GM12801 (cell line): ENCODE measurements around the gene PNLDC1.

ENCODE experiments used
- TF ChIP-seq, protein P1 (sequence below): IDR thresholded peaks from one replicate; pipeline ENCODE4 v1.5.1; 2011; ENCODE audit warnings: control low read depth; ENCODE audit not compliant: insufficient read length; ENCODE audit errors: extremely low read depth

PNLDC1 gene

GRCh38 chr6:159833997-159834603 lies 34.0 kb downstream of the PNLDC1 start:
- TF ChIP-seq, protein P1, sequence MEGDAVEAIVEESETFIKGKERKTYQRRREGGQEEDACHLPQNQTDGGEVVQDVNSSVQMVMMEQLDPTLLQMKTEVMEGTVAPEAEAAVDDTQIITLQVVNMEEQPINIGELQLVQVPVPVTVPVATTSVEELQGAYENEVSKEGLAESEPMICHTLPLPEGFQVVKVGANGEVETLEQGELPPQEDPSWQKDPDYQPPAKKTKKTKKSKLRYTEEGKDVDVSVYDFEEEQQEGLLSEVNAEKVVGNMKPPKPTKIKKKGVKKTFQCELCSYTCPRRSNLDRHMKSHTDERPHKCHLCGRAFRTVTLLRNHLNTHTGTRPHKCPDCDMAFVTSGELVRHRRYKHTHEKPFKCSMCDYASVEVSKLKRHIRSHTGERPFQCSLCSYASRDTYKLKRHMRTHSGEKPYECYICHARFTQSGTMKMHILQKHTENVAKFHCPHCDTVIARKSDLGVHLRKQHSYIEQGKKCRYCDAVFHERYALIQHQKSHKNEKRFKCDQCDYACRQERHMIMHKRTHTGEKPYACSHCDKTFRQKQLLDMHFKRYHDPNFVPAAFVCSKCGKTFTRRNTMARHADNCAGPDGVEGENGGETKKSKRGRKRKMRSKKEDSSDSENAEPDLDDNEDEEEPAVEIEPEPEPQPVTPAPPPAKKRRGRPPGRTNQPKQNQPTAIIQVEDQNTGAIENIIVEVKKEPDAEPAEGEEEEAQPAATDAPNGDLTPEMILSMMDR: no peak

DNA sequence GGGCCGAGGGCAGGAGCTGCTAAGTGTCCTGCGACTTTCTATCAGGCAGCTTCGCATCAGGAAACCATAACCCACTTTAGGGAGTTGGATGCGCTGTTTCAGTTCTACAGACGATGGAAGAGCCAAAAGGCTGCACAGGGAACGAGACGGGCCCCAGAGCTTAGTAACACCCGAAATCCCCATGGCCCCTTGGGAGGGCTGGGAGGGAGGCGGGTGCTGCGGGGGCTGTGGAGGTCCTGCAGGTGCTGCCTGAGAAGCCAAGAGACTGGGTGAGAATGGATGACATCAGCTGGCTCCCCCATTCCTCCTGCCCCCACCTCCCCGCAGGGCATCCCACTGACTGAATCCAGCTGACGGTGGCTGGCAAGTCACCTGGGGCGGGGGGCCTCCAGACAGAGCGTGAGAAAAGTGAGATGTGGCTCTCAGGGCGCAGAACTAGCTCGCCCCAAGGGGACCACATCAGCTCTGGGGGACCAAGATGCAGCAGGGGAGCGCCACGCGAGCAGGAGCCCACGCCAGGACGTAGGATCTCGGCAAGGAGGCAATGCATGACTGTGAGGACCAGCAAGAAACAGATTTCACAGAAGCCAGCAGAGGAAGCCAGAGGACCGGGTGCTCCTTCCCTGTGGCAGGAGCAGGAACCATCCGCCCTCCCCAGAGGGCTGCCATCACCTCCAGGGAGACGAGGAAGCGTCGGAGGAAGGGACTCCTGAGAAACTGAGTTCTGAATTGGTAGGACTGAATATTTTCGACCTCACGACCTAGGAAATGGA lies 36.8 kb downstream of the PNLDC1 start:
- TF ChIP-seq, protein P1: no peak

DNA sequence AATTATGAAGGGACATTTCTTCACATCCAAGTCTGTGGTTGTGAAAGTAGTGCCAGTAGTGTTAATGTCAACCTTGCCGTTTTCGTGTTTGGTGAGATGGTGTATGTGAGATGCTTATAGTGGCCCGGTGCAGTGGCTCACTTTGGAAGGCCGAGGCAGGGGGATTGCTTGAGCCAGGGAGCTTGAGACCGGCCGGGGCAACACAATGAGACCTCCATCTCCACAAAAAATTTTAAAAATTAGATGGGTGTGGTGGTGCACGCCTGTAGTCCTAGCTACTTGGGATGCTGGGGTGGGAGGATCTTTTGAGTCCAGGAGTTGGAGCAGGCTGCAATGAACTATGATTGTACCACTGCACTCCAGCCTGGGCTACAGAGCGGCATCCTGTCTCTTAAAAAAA lies 37.4 kb downstream of the PNLDC1 start:
- TF ChIP-seq, protein P1: no peak

GRCh38 chr6:159838020-159838744 lies 38.1 kb downstream of the PNLDC1 start:
- TF ChIP-seq, protein P1: no peak

GRCh38 chr6:159842035-159842434 lies 42.0 kb downstream of the PNLDC1 start:
- TF ChIP-seq, protein P1: no peak

DNA sequence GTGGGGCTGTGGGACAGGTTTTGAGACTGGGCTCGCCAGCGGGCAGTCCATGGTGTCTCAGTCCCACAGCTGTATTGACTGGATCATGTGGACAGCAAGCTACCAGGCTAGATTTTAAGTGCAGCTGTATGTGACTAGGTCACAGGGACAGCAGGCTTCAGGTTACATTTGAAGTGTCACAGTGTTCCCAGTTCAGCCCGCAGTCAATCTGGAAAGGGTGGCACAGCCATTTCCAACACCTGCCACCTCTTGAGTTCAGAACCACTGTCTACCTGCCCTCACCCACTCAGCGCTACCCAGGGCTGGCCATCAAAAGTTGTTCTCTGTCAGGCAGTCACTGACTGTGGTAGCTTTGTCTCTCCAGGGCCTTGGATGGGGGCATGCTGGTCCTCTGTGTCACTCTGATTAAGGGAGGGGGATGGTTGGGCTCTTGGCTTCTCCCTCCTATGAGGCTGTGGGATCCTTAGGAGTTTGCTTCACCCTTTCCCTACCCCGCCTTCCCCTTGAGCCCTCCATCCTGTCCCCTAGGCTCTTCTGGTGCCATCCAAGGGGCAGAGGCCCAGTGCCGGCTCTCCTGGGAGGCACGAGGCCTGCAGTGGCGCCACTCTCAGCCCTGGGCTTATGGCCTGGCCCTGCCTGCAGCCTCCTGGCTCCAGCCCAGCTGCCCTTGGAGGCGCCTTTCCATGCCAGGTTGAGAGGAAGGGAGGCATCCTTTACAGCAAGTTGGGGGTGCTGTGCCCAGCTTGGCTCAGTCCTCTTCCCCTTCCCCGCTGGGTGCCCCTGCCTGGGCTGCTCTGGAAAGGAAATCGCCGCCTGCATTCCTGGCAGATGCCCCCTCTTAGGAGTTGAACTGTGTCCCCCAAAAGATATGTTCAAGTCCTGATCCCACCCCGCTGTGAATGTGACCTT lies 44.9 kb downstream of the PNLDC1 start:
- TF ChIP-seq, protein P1: no peak
